ENCODE measurements around the gene MYOC.
"Not testable (repeated sequence)": the region's sequence is repeated elsewhere in the genome, so short reads cannot be mapped to it uniquely, and the experiment has no call there.

MYOC gene

DNA sequence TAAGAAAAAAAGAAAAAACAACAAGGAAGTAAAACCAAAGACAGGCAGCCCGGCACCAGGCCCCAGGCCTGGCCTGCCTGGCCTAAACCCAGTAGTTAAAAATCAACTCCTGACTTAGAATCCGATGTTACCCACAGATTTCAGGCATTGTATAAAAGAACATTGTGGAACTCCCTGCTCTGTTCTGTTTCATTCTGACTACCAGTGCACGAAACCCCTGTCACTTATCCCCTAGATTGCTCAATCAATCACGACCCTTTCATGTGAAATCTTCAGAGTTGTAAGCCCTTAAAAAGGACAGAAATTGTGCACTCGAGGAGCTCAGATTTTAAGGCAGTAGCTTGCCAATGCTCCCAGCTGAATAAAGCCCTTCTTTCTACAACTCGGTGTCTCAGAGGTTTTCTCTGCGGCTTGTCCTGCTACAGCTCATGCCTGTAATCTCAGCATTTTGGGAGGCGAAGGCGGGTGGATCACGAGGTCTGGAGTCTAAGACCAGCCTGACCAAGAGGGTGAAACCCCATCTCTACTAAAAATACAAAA, 46.0 kb downstream of the MYOC start:
- no peak for DNase-seq (ENCODE audit: low spot score)

DNA sequence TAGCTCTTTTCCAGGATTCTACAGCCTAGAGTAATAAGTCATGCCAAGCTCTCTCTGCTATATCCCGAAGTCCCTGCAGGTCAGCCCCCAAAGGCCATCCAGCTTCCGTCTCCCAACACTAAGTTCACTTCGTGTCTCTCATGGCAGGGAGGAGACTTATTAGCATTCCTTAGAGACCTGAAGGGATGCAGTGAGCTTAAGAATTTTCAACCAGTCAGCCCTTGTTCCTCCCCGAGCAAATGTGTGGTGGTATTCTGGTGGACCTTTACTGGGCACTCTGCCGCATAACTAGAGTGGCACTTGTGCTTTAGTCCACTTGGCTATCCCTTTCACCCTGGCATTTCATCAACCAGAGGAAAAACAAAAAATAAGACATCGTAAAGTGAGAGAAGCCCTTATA, 49.4 kb downstream of the MYOC start:
- DNase-seq (ENCODE audit: low spot score) = not testable (repeated sequence)

DNA sequence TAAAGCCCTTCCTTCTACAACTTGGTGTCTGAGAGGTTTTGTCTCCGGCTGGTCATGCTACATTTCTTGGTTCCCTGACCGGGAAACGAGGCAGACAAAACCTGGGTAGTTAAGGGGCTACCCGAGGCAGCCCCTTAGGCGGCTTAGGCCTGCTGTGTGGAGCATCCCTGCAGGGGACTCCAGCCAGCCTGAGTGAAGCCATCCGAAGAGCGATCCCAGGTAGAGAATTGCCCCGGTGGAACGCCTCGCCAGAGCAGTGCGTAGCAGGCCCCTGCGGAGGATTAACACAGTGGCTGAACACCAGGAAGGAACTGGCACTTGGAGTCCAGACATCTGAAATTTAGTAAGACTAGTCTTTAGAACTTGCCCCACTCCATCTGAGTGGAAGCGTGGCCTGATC, 51.6 kb downstream of the MYOC start:
- DNase-seq (ENCODE audit: low spot score) = no peak

DNA sequence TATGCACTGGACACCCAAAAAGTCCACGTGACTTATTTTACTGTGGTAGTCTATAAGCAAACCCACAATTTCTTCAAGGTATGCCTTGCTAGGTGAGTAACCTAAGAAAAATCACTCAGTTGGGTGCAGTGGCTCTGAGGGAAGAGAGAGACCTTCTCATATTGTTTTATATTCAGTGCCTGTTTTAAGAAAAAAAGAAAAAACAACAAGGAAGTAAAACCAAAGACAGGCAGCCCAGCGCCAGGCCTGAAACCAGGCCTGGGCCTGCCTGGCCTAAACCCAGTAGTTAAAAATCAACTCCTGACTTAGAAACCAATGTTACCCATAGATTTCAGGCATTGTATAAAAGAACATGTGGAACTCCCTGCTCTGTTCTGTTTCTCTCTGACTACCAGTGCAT, 52.2 kb downstream of the MYOC start:
- DNase-seq (ENCODE audit: low spot score) = not testable (repeated sequence)

DNA sequence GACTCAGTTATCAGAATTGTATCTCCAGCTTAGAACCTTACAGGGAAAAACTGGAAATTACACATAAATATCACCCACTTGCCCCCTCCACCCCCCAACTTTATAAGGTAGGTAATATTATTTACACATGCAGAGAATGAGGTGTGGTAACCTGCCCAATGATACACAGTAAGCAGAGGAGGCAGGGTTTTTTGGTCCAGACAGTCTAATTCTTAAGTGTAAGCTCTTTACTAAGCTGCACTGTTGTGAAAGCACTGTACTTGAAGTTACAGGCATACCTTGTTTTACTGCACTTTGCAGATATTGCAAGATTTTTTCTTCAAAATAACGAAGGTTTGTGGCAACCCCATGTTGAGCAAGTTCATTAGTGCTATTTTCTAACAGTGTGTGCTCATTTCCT, 55.3 kb downstream of the MYOC start:
- no peak for DNase-seq (ENCODE audit: low spot score)

DNA sequence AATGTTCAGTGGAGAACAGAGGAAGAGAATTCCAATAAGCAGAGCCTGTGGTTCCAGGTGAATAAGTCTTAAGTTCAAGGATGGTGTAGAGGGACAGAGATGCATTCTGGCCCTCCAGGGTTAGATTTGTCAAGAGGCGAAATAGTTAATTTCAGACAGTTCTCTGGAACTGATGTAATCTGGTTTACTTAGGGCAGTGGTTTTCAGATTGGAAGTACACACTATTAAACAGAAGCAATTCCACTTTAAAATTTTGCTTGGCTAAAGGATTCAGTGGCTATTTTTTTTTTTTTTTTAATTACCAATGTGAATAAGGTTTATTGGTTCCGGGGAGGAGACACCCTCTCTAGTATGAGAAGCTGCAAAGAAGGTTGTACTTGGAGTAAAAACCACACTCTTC, 55.8 kb downstream of the MYOC start:
- no peak for DNase-seq (ENCODE audit: low spot score)

DNA sequence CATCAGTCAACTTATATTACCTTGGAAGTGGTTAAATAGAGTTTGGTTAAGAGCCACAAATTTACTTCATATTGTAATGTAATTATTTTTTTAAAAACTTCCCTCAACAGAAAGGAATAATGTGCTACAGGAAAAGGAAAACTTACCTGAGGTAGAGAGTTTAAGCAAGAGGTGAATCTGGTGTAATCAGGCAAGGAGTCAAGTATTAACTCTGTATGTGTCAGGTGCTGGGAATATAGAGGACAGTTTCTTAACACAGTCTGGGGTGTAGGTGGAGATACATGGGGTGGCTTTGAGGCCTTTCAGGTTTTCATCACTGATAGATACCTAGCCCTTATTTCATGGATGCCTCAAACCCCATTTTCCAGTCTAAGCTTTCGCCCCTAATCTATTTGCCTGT, 56.4 kb downstream of the MYOC start:
- no peak for DNase-seq (ENCODE audit: low spot score)

DNA sequence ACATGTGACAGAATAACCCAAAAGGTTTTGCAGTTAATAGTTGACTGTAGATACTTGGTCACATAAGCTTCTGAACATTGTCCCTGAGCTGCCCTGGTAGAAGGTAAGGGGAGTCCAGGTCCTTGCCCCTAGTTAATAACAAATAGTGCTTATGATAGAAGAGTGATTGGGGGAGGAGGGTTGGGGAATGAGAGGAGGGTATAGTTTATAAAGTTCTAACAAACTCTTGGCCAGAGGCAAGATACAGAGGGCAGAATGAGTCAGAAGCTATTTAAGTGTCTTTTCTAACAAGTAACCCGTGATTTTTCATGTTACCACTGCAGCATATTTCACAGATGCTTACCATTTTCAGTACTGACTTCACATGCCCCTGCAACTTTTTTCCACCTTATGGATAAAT, 57.2 kb downstream of the MYOC start:
- no peak for DNase-seq (ENCODE audit: low spot score)

DNA sequence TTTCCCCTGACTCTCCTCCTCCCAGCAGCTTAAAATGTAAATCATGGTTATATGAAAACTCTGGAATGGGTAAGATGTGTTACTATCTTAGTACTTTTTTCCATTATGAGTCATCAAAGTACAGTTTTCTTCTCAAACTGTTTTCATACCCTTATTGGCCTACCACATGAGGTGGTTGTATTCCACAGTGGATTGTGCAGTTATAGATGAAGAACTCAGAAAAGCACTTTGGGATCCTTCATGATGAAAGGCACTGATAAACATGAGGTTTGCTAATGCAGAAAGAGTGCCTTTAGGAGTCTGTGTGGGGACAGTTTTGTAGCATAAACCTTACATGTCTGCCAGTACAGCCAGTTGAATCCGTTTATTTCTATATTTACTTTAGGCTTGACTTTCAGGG, 62.5 kb downstream of the MYOC start:
- DNase-seq (ENCODE audit: low spot score) = no peak

DNA sequence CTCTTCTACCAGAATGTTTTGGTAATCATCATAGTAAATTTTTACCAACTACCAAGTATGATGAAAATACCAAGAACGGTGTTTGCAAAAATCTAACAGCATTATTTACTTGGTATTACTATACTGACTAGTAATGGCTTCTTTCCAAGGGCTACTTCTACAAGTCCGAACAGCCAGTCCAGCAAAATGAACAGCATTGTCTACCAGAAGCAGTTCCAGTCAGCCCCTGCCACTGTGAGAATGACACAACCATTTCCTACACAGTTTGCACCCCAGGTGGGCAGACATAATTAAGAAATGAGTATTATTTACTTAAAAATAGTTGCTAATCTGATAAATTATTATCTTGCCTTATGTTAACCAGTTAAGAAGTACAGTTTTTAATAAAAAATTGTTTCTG, 64.3 kb downstream of the MYOC start:
- DNase-seq (ENCODE audit: low spot score) = no peak

DNA sequence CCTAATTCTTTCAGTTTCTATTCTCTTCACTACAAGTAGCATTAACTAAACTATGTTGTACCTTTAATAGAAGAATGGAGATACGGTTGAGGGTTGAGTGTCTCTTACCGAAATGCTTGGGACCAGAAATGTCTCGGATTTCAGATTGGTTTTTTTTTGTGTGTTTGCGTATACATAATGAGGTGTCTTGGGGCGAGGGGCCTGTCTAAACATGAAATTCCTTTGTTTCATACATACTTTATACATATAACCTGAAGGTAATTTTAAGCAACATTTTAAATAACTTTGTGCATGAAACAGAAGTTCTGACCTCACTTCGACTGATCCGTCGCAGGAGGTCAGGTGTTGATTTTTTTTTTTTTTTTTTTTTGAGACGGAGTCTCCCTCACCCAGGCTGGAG, 66.8 kb downstream of the MYOC start:
- no peak for DNase-seq (ENCODE audit: low spot score)

All from kidney capillary endothelial cell (primary cell).